ENCODE results near the gene TRUB2. TPM values are rescaled to one million over a fixed set of nuclear protein-coding genes. Genes with fewer than 3 reads are reported as not detected.

TRUB2 gene
- total RNA-seq, 1 experiment from 2014 or later, result 34.1 TPM

DNA sequence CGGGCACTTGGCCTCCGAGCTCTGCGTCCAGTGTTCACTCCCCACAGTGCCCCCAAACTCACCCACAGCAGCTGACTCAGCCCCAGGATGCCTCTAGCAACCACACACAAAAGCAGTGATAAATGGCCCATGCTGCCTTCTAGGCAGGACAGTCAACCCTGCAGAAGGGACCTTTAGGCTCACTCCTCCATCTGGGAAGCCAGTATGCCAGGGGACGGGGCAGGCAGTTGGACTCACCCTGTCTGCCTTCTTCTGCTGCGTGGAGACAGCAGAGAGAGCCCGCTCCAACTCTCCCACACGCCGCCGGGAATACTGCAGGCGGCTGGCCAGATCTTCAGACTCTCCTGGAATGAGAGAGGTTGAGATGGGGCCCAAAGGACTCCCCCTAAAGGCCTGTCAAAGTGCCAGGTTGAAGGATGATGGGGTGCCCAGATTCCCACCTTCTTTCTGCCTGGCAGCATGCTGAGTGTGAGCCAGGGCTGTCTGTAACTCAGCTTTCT is 56.8 kb downstream of the TRUB2 start:
- Histone ChIP-seq H3K4me3 (ENCODE audit: low read depth, low read length) (no peak overlapping the region), H3K27me3 (replicated peaks; ENCODE audit: control insufficient read depth, insufficient read depth, low read length) (no peaks in the 10 kb centered on the region), H3K9me3 (no peaks in the 10 kb centered on the region), H3K36me3 (ENCODE audit: control insufficient read depth, insufficient read depth, low read length) (no peaks in the 10 kb centered on the region), H3K4me1 (no peaks in the 10 kb centered on the region)
- Mint-ChIP-seq H3K9me3 (ENCODE audit: unreplicated experiment) (no peaks in the 10 kb centered on the region), H3K27ac (ENCODE audit: unreplicated experiment) (no peak overlapping the region), H3K4me3 (ENCODE audit: unreplicated experiment) (no peak overlapping the region), H3K36me3 (ENCODE audit: insufficient read depth, unreplicated experiment) (peaks cover 60% of the 10 kb centered on the region), H3K4me1 (ENCODE audit: low read depth, unreplicated experiment) (no peaks in the 10 kb centered on the region), H3K27me3 (ENCODE audit: insufficient read depth, unreplicated experiment) (no peaks in the 10 kb centered on the region)
- TF ChIP-seq, protein P1, sequence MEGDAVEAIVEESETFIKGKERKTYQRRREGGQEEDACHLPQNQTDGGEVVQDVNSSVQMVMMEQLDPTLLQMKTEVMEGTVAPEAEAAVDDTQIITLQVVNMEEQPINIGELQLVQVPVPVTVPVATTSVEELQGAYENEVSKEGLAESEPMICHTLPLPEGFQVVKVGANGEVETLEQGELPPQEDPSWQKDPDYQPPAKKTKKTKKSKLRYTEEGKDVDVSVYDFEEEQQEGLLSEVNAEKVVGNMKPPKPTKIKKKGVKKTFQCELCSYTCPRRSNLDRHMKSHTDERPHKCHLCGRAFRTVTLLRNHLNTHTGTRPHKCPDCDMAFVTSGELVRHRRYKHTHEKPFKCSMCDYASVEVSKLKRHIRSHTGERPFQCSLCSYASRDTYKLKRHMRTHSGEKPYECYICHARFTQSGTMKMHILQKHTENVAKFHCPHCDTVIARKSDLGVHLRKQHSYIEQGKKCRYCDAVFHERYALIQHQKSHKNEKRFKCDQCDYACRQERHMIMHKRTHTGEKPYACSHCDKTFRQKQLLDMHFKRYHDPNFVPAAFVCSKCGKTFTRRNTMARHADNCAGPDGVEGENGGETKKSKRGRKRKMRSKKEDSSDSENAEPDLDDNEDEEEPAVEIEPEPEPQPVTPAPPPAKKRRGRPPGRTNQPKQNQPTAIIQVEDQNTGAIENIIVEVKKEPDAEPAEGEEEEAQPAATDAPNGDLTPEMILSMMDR (IDR thresholded peaks at IDR 0.05; ENCODE audit: insufficient read depth in 1 of 2, low read depth in 1 of 2, low read length in 1 of 2, severe bottlenecking in 1 of 2, unreplicated experiment in 1 of 2), result no peak
- intact Hi-C loops (cut with micrococcal nuclease; ENCODE audit: unreplicated experiment), result no loop called here
- DNase-seq, result no peak
- POLR2A ChIA-PET, result no interaction called here
- CTCF ChIA-PET, result interaction anchor here (0.5 kb wide), 1 partner anchor 84 kb away, joined by 4 read pairs; no protein-coding TSS in a partner anchor
- no TSS peak for BruUV-seq (replicated peaks)

DNA sequence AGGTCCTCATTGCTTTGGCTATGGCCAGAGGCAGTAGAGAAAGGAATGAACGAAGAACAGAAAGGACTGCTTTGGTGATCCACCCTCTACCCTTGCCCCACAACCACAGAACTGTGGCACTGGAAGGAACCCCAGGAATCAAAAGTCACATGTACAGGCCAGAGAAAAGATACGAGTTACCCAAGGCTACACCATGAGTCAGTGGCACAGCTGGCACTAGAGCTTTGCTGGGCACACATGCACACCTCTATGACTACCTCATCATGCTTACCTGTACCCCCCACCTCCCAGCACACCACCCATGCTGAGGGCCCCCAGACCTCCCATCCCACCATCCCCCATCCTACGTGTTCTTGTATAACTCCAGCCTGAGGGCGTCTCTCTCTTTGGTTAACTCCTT is 59.6 kb downstream of the TRUB2 start:
- intact Hi-C loops (cut with micrococcal nuclease; ENCODE audit: unreplicated experiment), result no loop called here
- TF ChIP-seq, protein P1 (IDR thresholded peaks at IDR 0.05; ENCODE audit: insufficient read depth in 1 of 2, low read depth in 1 of 2, low read length in 1 of 2, severe bottlenecking in 1 of 2, unreplicated experiment in 1 of 2), result no peak
- Histone ChIP-seq H3K4me1 (no peaks in the 10 kb centered on the region), H3K36me3 (ENCODE audit: control insufficient read depth, insufficient read depth, low read length) (peaks cover 3% of the 10 kb centered on the region; the same call in 1 of the 2 replicates), H3K27me3 (replicated peaks; ENCODE audit: control insufficient read depth, insufficient read depth, low read length) (no peaks in the 10 kb centered on the region), H3K9me3 (no peaks in the 10 kb centered on the region), H3K4me3 (ENCODE audit: low read depth, low read length) (no peak overlapping the region)
- no TSS peak for BruUV-seq (replicated peaks)
- ChIA-PET POLR2A (no interaction called here), CTCF (interaction anchor here (0.7 kb wide), 1 partner anchor 52 kb away, joined by 6 read pairs; no protein-coding TSS in a partner anchor)
- H3K9me3 Mint-ChIP-seq (ENCODE audit: unreplicated experiment), result no peaks in the 10 kb centered on the region
- DNase-seq, result no peak
- no peak overlapping the region for H3K27ac Mint-ChIP-seq (ENCODE audit: unreplicated experiment)
- no peaks in the 10 kb centered on the region for H3K27me3 Mint-ChIP-seq (ENCODE audit: insufficient read depth, unreplicated experiment)
- no peaks in the 10 kb centered on the region for H3K4me1 Mint-ChIP-seq (ENCODE audit: low read depth, unreplicated experiment)
- H3K4me3 Mint-ChIP-seq (ENCODE audit: unreplicated experiment), result no peak overlapping the region
- peaks cover 54% of the 10 kb centered on the region for H3K36me3 Mint-ChIP-seq (ENCODE audit: insufficient read depth, unreplicated experiment)

DNA sequence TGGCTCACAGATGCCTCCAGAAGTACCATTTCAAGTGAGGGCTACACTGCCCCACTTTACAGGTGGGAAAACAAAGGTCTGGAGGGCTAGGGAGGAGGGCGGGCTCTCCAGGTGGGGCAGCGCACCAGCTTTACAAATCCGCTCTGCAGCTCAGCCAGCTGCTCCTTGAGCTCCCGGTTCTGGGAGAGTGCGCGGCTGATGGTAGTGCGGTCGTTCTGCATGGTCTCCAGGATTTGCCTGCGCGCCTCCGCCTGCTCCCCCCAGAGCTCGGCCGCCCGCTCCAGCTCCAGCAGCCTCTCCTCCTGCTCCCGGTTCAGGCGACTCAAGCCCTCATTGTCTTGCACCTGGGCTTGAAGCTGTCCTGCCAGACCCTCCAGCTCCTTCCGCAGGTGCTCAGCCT is 61.9 kb downstream of the TRUB2 start:
- Mint-ChIP-seq H3K36me3 (ENCODE audit: insufficient read depth, unreplicated experiment) (peaks cover 46% of the 10 kb centered on the region), H3K4me3 (ENCODE audit: unreplicated experiment) (no peak overlapping the region), H3K27ac (ENCODE audit: unreplicated experiment) (no peak overlapping the region), H3K9me3 (ENCODE audit: unreplicated experiment) (no peaks in the 10 kb centered on the region), H3K27me3 (ENCODE audit: insufficient read depth, unreplicated experiment) (no peaks in the 10 kb centered on the region), H3K4me1 (ENCODE audit: low read depth, unreplicated experiment) (no peaks in the 10 kb centered on the region)
- POLR2A ChIA-PET, result no interaction called here
- peaks cover 3% of the 10 kb centered on the region; the same call in 1 of the 2 replicates for H3K36me3 ChIP-seq (ENCODE audit: control insufficient read depth, insufficient read depth, low read length)
- H3K4me3 ChIP-seq (ENCODE audit: low read depth, low read length), result no peak overlapping the region
- TF ChIP-seq, protein P1 (IDR thresholded peaks at IDR 0.05; ENCODE audit: insufficient read depth in 1 of 2, low read depth in 1 of 2, low read length in 1 of 2, severe bottlenecking in 1 of 2, unreplicated experiment in 1 of 2), result no peak
- H3K9me3 ChIP-seq, result no peaks in the 10 kb centered on the region
- DNase-seq, result no peak
- CTCF ChIA-PET, result no interaction called here
- H3K4me1 ChIP-seq, result no peaks in the 10 kb centered on the region
- intact Hi-C loops (cut with micrococcal nuclease; ENCODE audit: unreplicated experiment), result no loop called here
- BruUV-seq (replicated peaks), result no TSS peak
- H3K27me3 ChIP-seq (replicated peaks; ENCODE audit: control insufficient read depth, insufficient read depth, low read length), result no peaks in the 10 kb centered on the region
